GM12801 (cell line): ENCODE results near the gene PHRF1.

Experiments used
- CTCF ChIP-seq: IDR thresholded peaks from one replicate; pipeline ENCODE4 v1.5.1; 2011; ENCODE audit warnings: control low read depth; ENCODE audit not compliant: insufficient read length; ENCODE audit errors: extremely low read depth

The PHRF1 gene

GRCh38 chr11:576811-577610 lies 741 bp downstream of the PHRF1 start:
- no peak for TF ChIP-seq CTCF

- no peak for TF ChIP-seq CTCF
Measured at GRCh38 chr11:577611-577894, 1.3 kb downstream of the PHRF1 start.

- no peak for TF ChIP-seq CTCF
Measured at GRCh38 chr11:578276-579035, 2.2 kb downstream of the PHRF1 start.

GRCh38 chr11:579830-580601 lies 3.7 kb downstream of the PHRF1 start:
- no peak for TF ChIP-seq CTCF

GRCh38 chr11:581342-581741 lies 5.1 kb downstream of the PHRF1 start:
- no peak for TF ChIP-seq CTCF

GRCh38 chr11:581752-582151 lies 5.5 kb downstream of the PHRF1 start:
- no peak for TF ChIP-seq CTCF

- no peak for TF ChIP-seq CTCF
Measured at GRCh38 chr11:584287-584686, 8.0 kb downstream of the PHRF1 start.
